ENCODE data around the gene GK. TPM values are rescaled to one million over a fixed set of nuclear protein-coding genes. Genes with fewer than 3 reads are reported as not detected.

GK gene
- total and polyA plus RNA-seq, 2 experiments from 2014 or later = 10.4 to 15.2 TPM

DNA sequence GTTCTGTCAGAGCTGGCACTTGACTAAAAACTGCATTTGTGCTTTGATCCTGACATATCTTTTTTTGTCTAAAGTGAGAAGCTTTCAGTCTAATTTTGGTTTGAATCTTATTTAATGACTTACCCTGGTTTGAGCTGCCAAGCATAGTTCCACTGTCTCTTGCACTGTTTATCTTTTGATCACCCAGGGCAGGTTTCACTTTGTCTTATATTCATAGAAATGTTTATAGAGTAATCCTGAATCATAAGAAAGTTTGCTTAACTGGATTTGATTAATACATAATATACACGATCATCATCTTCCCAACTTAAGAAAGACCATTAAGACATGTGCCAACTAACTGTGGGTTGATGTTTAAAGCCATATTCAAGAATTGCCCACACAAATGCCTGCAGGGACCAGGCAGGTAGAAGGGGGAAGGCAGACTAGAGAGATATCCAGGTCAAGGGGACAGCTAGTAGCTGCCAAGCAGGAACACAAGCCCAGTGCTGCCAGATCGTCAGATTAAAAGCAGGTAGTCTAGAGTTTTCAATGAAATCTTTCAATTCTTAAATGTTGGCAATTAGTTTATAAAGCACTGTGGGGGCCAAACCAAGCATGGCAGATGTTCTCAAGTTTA, 1.9 kb downstream of the GK start:
- Histone ChIP-seq H3K27me3 (replicated peaks; ENCODE audit: insufficient read depth) (no peaks in the 10 kb centered on the region), H3K4me3 (peak overlapping the region; percentile 84), H3K9ac (no peak overlapping the region; the same call in 1 of the 2 replicates), H3K79me2 (ENCODE audit: insufficient read depth) (peaks cover 7% of the 10 kb centered on the region), H2AFZ (no peak overlapping the region), H3K9me3 (ENCODE audit: low read depth) (no peaks in the 10 kb centered on the region), H3K4me2 (ENCODE audit: unreplicated experiment) (peak overlapping the region; percentile 80), H3K4me1 (ENCODE audit: insufficient read depth) (peaks cover 33% of the 10 kb centered on the region), H4K20me1 (ENCODE audit: insufficient read depth) (no peaks in the 10 kb centered on the region), H3K27ac (peak overlapping the region; percentile 33), H3K9me2 (ENCODE audit: insufficient read depth) (no peaks in the 10 kb centered on the region), H3K36me3 (ENCODE audit: low read depth) (no peaks in the 10 kb centered on the region), H3F3A (ENCODE audit: insufficient read depth) (0 out of 2 replicates have a peak, but pooled peaks cover 14% of the 10 kb centered on the region)
- peak; percentile 46 for DNase-seq
- TF ChIP-seq EZH2phosphoT487 (IDR thresholded peaks at IDR 0.05; ENCODE audit: insufficient read depth, low read depth) = no peak
- TF ChIP-seq EZH2 (IDR thresholded peaks at IDR 0.05; ENCODE audit: insufficient read depth, poor library complexity, severe bottlenecking) = no peak
- WGBS, 2 experiments (ENCODE audit: low coverage in 1 of 2, low lambda C conversion rate in 2 of 2, missing lambda C conversion rate in 2 of 2) = 44 to 46% methylated on average over 2 of the region's 2 CpGs
- in situ Hi-C loops (cut with MboI) = no loop called here

DNA sequence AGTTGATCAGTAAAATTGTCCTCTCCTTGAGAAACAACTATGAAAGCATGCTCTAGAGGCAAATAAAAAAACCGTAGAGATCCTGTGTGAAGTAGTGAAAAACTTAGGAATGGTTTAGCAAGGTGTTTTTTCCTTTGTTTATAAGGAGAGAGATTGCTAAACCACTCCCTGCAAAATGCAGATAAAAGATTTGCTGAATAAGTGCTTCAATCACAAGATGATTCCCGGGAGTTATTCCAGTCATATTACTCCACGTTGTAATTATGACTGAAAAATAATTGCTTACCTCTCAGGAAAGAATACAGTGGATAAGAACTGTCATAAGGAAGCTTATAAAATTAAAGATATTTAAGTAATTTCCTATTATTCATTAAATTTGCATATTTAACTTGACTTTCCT, 2.8 kb downstream of the GK start:
- 70 to 75% methylated on average over 3 of the region's 3 CpGs for WGBS, 2 experiments (ENCODE audit: low coverage in 1 of 2, low lambda C conversion rate in 2 of 2, missing lambda C conversion rate in 2 of 2)
- TF ChIP-seq EZH2 (IDR thresholded peaks at IDR 0.05; ENCODE audit: insufficient read depth, poor library complexity, severe bottlenecking) (no peak), EZH2phosphoT487 (IDR thresholded peaks at IDR 0.05; ENCODE audit: insufficient read depth, low read depth) (no peak)
- in situ Hi-C loops (cut with MboI) = no loop called here
- no peaks in the 10 kb centered on the region for H4K20me1 ChIP-seq (ENCODE audit: insufficient read depth)
- no peaks in the 10 kb centered on the region for H3K36me3 ChIP-seq (ENCODE audit: low read depth)
- H3F3A ChIP-seq (ENCODE audit: insufficient read depth) = 0 out of 2 replicates have a peak, but pooled peaks cover 14% of the 10 kb centered on the region
- H3K9ac ChIP-seq = no peak overlapping the region
- DNase-seq = no peak
- no peak overlapping the region for H3K27ac ChIP-seq
- no peaks in the 10 kb centered on the region for H3K27me3 ChIP-seq (replicated peaks; ENCODE audit: insufficient read depth)
- H2AFZ ChIP-seq = no peak overlapping the region
- H3K4me2 ChIP-seq (ENCODE audit: unreplicated experiment) = no peak overlapping the region
- no peaks in the 10 kb centered on the region for H3K9me2 ChIP-seq (ENCODE audit: insufficient read depth)
- no peak overlapping the region for H3K4me3 ChIP-seq
- H3K79me2 ChIP-seq (ENCODE audit: insufficient read depth) = peaks cover 13% of the 10 kb centered on the region
- no peaks in the 10 kb centered on the region for H3K9me3 ChIP-seq (ENCODE audit: low read depth)
- H3K4me1 ChIP-seq (ENCODE audit: insufficient read depth) = peaks cover 34% of the 10 kb centered on the region

DNA sequence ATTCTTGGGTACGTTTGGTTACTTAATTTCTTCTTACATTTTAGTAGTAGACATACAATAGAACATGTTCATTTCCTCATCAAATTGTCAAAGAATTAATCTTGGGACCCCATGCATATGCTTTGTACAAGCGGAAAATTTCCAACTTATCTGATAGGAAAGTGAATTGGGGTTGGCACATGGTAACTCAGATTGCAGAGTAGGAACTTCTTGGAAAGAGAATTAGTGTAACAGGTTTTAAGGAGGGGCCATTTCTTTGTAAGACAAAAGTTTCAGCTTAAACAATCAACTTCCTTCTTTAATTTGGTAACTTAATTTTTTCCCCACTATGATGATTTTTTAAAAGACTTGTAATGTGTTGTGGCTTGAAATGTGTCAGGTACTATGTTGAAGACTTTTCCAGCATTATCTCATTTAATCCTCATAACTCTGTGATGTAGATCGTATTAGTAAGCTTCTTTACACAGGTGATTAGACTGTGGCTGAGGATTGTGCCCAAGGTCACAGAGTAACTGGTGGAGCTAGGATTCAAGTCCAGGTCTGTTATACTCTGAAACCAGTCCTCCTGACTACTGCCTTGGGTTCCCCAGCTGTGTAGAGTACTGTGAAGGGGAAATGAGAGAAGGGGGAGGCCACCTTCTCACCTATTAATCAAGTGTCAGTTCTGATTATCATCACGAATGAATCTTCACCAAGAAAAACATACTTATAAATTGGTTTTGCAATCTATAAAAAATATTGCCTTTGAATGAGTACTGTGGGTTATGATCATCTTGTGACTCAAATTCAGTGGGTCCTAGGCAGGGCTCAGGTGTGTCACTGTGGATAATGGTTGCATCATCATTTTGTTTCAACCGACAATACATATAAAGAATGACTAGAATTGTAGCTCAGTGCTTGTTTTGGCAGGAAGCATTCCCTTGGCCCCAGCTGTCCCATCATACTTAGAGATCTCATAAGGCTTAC, 4.3 kb downstream of the GK start:
- Histone ChIP-seq H3K27me3 (replicated peaks; ENCODE audit: insufficient read depth) (no peaks in the 10 kb centered on the region), H3K79me2 (ENCODE audit: insufficient read depth) (peaks cover 19% of the 10 kb centered on the region), H3K9me2 (ENCODE audit: insufficient read depth) (no peaks in the 10 kb centered on the region), H3F3A (ENCODE audit: insufficient read depth) (0 out of 2 replicates have a peak, but pooled peaks cover 7% of the 10 kb centered on the region), H3K4me2 (ENCODE audit: unreplicated experiment) (no peak overlapping the region), H4K20me1 (ENCODE audit: insufficient read depth) (no peaks in the 10 kb centered on the region), H3K4me3 (no peak overlapping the region), H3K36me3 (ENCODE audit: low read depth) (no peaks in the 10 kb centered on the region), H2AFZ (no peak overlapping the region), H3K4me1 (ENCODE audit: insufficient read depth) (peaks cover 23% of the 10 kb centered on the region), H3K9ac (no peak overlapping the region), H3K9me3 (ENCODE audit: low read depth) (no peaks in the 10 kb centered on the region), H3K27ac (peak overlapping the region; percentile 87)
- 78 to 85% methylated on average over 5 of the region's 5 CpGs for WGBS, 2 experiments (ENCODE audit: low coverage in 1 of 2, low lambda C conversion rate in 2 of 2, missing lambda C conversion rate in 2 of 2)
- in situ Hi-C loops (cut with MboI) = no loop called here
- no peak for TF ChIP-seq EZH2 (IDR thresholded peaks at IDR 0.05; ENCODE audit: insufficient read depth, poor library complexity, severe bottlenecking)
- TF ChIP-seq EZH2phosphoT487 (IDR thresholded peaks at IDR 0.05; ENCODE audit: insufficient read depth, low read depth) = no peak
- DNase-seq = peak; percentile 47

GRCh38 chrX:30659421-30659820, 6.2 kb downstream of the GK start:
- Histone ChIP-seq H3F3A (ENCODE audit: insufficient read depth) (0 out of 2 replicates have a peak, but pooled peaks cover 7% of the 10 kb centered on the region), H3K4me1 (ENCODE audit: insufficient read depth) (peaks cover 23% of the 10 kb centered on the region), H3K9me2 (ENCODE audit: insufficient read depth) (no peaks in the 10 kb centered on the region), H3K36me3 (ENCODE audit: low read depth) (no peaks in the 10 kb centered on the region), H3K27me3 (replicated peaks; ENCODE audit: insufficient read depth) (no peaks in the 10 kb centered on the region), H3K27ac (peak overlapping the region; percentile 87), H3K4me2 (ENCODE audit: unreplicated experiment) (no peak overlapping the region), H3K9me3 (ENCODE audit: low read depth) (no peaks in the 10 kb centered on the region), H3K79me2 (ENCODE audit: insufficient read depth) (peaks cover 23% of the 10 kb centered on the region; the same call in 1 of the 2 replicates), H2AFZ (no peak overlapping the region), H3K9ac (peak overlapping the region; percentile 57), H4K20me1 (ENCODE audit: insufficient read depth) (no peaks in the 10 kb centered on the region), H3K4me3 (no peak overlapping the region)
- WGBS, 2 experiments (ENCODE audit: low coverage in 1 of 2, low lambda C conversion rate in 2 of 2, missing lambda C conversion rate in 2 of 2) = 0 to 10% methylated on average over 1 to 2 of the region's 2 CpGs
- in situ Hi-C loops (cut with MboI) = no loop called here
- TF ChIP-seq EZH2 (IDR thresholded peaks at IDR 0.05; ENCODE audit: insufficient read depth, poor library complexity, severe bottlenecking) = no peak
- no peak for TF ChIP-seq EZH2phosphoT487 (IDR thresholded peaks at IDR 0.05; ENCODE audit: insufficient read depth, low read depth)
- peak; percentile 87 for DNase-seq

All from GM23248 (cell line).